Gastroesophageal sphincter (tissue), 3 donors: ENCODE results near the gene MAML3.

ENCODE experiments used
- CTCF ChIP-seq, 4 experiments: fragments of 200-600 bp in 2 of 4; fragments of 450-650 bp in 2 of 4; sonication (generic) in 1 of 4; IDR thresholded peaks; one replicate each; pipeline ENCODE4 v1.5.1; 2017 to 2019; ENCODE audit warnings: antibody characterized with exemption in 4 of 4, mild to moderate bottlenecking in 2 of 4, moderate library complexity in 2 of 4
- EP300 ChIP-seq: sonication (generic); formaldehyde crosslinking; IDR thresholded peaks from one replicate; pipeline ENCODE4 v1.6.1; 2017; ENCODE audit warnings: antibody characterized with exemption, mild to moderate bottlenecking
- POLR2A ChIP-seq, 2 donors: fragments of 450-650 bp; IDR thresholded peaks; one replicate each; pipeline ENCODE4 v1.6.1; 2017; ENCODE audit warnings: antibody characterized with exemption in 2 of 2, mild to moderate bottlenecking in 2 of 2, moderate library complexity in 1 of 2
- POLR2AphosphoS5 ChIP-seq: sonication (generic); formaldehyde crosslinking; IDR thresholded peaks from one replicate; pipeline ENCODE4 v1.6.1; 2017; ENCODE audit warnings: antibody characterized with exemption

GRCh38 chr4:140046543-140046942 is 107.4 kb downstream of the MAML3 start:
- no peak for TF ChIP-seq POLR2AphosphoS5
- TF ChIP-seq CTCF (IDR thresholded peaks at IDR 0.05), result no peak
- TF ChIP-seq POLR2A (IDR thresholded peaks at IDR 0.05), result no peak
- no peak for TF ChIP-seq EP300
